Neutrophil (primary cell): ENCODE measurements around the gene ABHD8.
A peak's percentile ranks its signal among the peaks of the same experiment; 100 is the strongest.

Experiments
- H3K27ac ChIP-seq: fragments of 200-600 bp; sonication (generic); 2 replicates; pipeline ENCODE4 v1.5.1; 2016; ENCODE audit warnings: mild to moderate bottlenecking, moderate library complexity
- H3K27me3 ChIP-seq: fragments of 200-600 bp; sonication (generic); 2 replicates; pipeline ENCODE4 v1.6.0; 2016; ENCODE audit warnings: mild to moderate bottlenecking
- H3K36me3 ChIP-seq: fragments of 200-600 bp; sonication (generic); 2 replicates; pipeline ENCODE4 v1.5.1; 2017
- H3K4me1 ChIP-seq, 2 experiments: fragments of 200-600 bp in 1 of 2; sonication (generic) in 1 of 2; 1 replicate in 1 of 2; 2 replicates in 1 of 2; pipeline versions ENCODE4 v1.5.1 to v1.6.1; 2013 to 2016; ENCODE audit warnings: low read depth in 1 of 2, low read length in 1 of 2, mild to moderate bottlenecking in 1 of 2, moderate library complexity in 1 of 2; ENCODE audit not compliant: control insufficient read depth in 1 of 2, insufficient read depth in 1 of 2
- H3K4me3 ChIP-seq, 2 experiments: fragments of 200-600 bp in 1 of 2; sonication (generic) in 1 of 2; 1 replicate in 1 of 2; 2 replicates in 1 of 2; pipeline ENCODE4 v1.5.1; 2013 to 2016; ENCODE audit warnings: low read depth in 1 of 2, low read length in 1 of 2, mild to moderate bottlenecking in 1 of 2, moderate library complexity in 1 of 2
- H3K9me3 ChIP-seq: fragments of 200-600 bp; sonication (generic); 2 replicates; pipeline ENCODE4 v1.5.1; 2016
- CTCF ChIP-seq: fragments of 200-600 bp; sonication (generic); IDR thresholded peaks from 2 replicates; pipeline ENCODE4 v1.5.1; 2016; ENCODE audit warnings: antibody characterized with exemption

ABHD8 gene

GRCh38 chr19:17340302-17340870 lies 37.2 kb upstream of the ABHD8 start:
- H3K27ac ChIP-seq = no peak overlapping the region
- H3K27me3 ChIP-seq = peaks cover 9% of the 10 kb centered on the region

GRCh38 chr19:17339088-17339741 lies 36.0 kb upstream of the ABHD8 start:
- Histone ChIP-seq H3K9me3 (no peaks in the 10 kb centered on the region), H3K27ac (no peak overlapping the region), H3K36me3 (no peaks in the 10 kb centered on the region), H3K4me3 (no peak overlapping the region), H3K27me3 (peaks cover 17% of the 10 kb centered on the region), H3K4me1 (peaks cover 32 to 37% of the 10 kb centered on the region in 2 experiments)
- TF ChIP-seq CTCF = no peak

More at GRCh38 chr19:17340302-17340870, 37.2 kb upstream of the ABHD8 start:
- TF ChIP-seq CTCF = no peak
- Histone ChIP-seq H3K4me3 (no peak overlapping the region), H3K9me3 (no peaks in the 10 kb centered on the region), H3K4me1 (peaks cover 21 to 26% of the 10 kb centered on the region in 2 experiments), H3K36me3 (no peaks in the 10 kb centered on the region)

- no peak for TF ChIP-seq CTCF
- H3K4me1 ChIP-seq = peaks cover 39 to 44% of the 10 kb centered on the region in 2 experiments
Measured at GRCh38 chr19:17338433-17339078, 35.3 kb upstream of the ABHD8 start.

GRCh38 chr19:17337675-17338432 lies 34.6 kb upstream of the ABHD8 start:
- H3K27me3 ChIP-seq = peaks cover 31% of the 10 kb centered on the region
- peaks cover 39 to 44% of the 10 kb centered on the region in 2 experiments for H3K4me1 ChIP-seq
- H3K4me3 ChIP-seq = peak overlapping the region; percentile 65 to 71
- no peak for TF ChIP-seq CTCF
- no peak overlapping the region for H3K27ac ChIP-seq
- H3K9me3 ChIP-seq = no peaks in the 10 kb centered on the region
- no peaks in the 10 kb centered on the region for H3K36me3 ChIP-seq

More at GRCh38 chr19:17338433-17339078, 35.3 kb upstream of the ABHD8 start:
- no peak overlapping the region for H3K4me3 ChIP-seq
- no peak overlapping the region for H3K27ac ChIP-seq
- H3K9me3 ChIP-seq = no peaks in the 10 kb centered on the region
- H3K36me3 ChIP-seq = no peaks in the 10 kb centered on the region
- H3K27me3 ChIP-seq = peaks cover 24% of the 10 kb centered on the region

GRCh38 chr19:17336872-17337674 lies 33.8 kb upstream of the ABHD8 start, which contains the start of gene GTPBP3:
TSS of gene GTPBP3 (plus strand) at chr19:17337553. CDS start at chr19:17337612, 59 bp downstream.
- Histone ChIP-seq H3K4me1 (peaks cover 39 to 44% of the 10 kb centered on the region in 2 experiments), H3K27me3 (peaks cover 39% of the 10 kb centered on the region), H3K36me3 (no peaks in the 10 kb centered on the region), H3K4me3 (peak within 1 kb of the TSS; percentile 65 to 71), H3K27ac (peak within 1 kb of the TSS; percentile 59), H3K9me3 (no peaks in the 10 kb centered on the region)
- TF ChIP-seq CTCF = no peak
